HEK293 (cell line): ENCODE data around the gene GALNT1.

Source experiments
- CTCF ChIA-PET: fragments of 350-600 bp; formaldehyde crosslinking; extraction: SDS; loops from one replicate; lab custom pipeline; 2021; ENCODE audit warnings: antibody characterized with exemption; lab: Yijun Ruan, JAX
- POLR2A ChIA-PET: fragments of 300-600 bp; formaldehyde crosslinking; extraction: SDS; loops from one replicate; lab custom pipeline; 2020; ENCODE audit warnings: antibody characterized with exemption, inconsistent platforms; lab: Yijun Ruan, JAX
- H3K27ac ChIP-seq: fragments of 200-500 bp; sonication (Bioruptor generic); 2 replicates; pipeline ENCODE4 v1.5.1; 2014; ENCODE audit warnings: low read depth, low read length, control low read depth, inconsistent platforms; ENCODE audit errors: extremely low read depth
- H3K36me3 ChIP-seq, 2 experiments: fragments of 200-500 bp in 1 of 2; sonication (Bioruptor generic) in 1 of 2; 1 replicate in 1 of 2; 2 replicates in 1 of 2; pipeline ENCODE4 v1.5.1; 2014 to 2017; ENCODE audit warnings: inconsistent platforms in 2 of 2, low read length in 2 of 2; ENCODE audit not compliant: control insufficient read depth in 2 of 2, insufficient read depth in 1 of 2
- H3K4me1 ChIP-seq: fragments of 200-500 bp; sonication (Bioruptor generic); 2 replicates; pipeline ENCODE4 v1.5.1; 2014; ENCODE audit warnings: mild to moderate bottlenecking, low read length, inconsistent platforms; ENCODE audit not compliant: control insufficient read depth, insufficient read depth
- H3K4me3 ChIP-seq: 2 replicates; pipeline ENCODE4 v1.5.1; 2011; ENCODE audit warnings: low read depth, mild to moderate bottlenecking, control low read depth, low read length, moderate library complexity
- H3K9me3 ChIP-seq: fragments of 200-500 bp; sonication (Bioruptor generic); 2 replicates; pipeline ENCODE4 v1.5.1; 2014; ENCODE audit warnings: low read depth, low read length, inconsistent platforms; ENCODE audit not compliant: control insufficient read depth, insufficient read depth
- GLIS2 ChIP-seq: fragments of 450-650 bp; formaldehyde crosslinking; IDR thresholded peaks from 2 replicates; pipeline ENCODE4 v1.5.1; 2016; ENCODE audit warnings: missing biosample characterization, missing genetic modification characterization
- KLF7 ChIP-seq: fragments of 450-650 bp; formaldehyde crosslinking; IDR thresholded peaks from 2 replicates; pipeline ENCODE4 v1.5.1; 2016; ENCODE audit warnings: missing biosample characterization, missing genetic modification characterization, borderline replicate concordance
- MYNN ChIP-seq: fragments of 450-650 bp; formaldehyde crosslinking; IDR thresholded peaks from 2 replicates; pipeline ENCODE4 v1.5.1; 2016; ENCODE audit warnings: missing biosample characterization, missing genetic modification characterization, borderline replicate concordance
- ZNF114 ChIP-seq: fragments of 450-650 bp; formaldehyde crosslinking; IDR thresholded peaks from 2 replicates; pipeline ENCODE4 v1.5.0; 2017; ENCODE audit warnings: missing biosample characterization, missing genetic modification characterization
- ZNF292 ChIP-seq: fragments of 450-650 bp; formaldehyde crosslinking; IDR thresholded peaks from 2 replicates; pipeline ENCODE4 v1.5.1; 2016; ENCODE audit warnings: low read depth, missing biosample characterization, missing genetic modification characterization, borderline replicate concordance
- ZNF529 ChIP-seq: fragments of 450-650 bp; formaldehyde crosslinking; IDR thresholded peaks from 2 replicates; pipeline ENCODE4 v1.5.1; 2017; ENCODE audit warnings: missing genetic modification characterization, missing biosample characterization; ENCODE audit not compliant: insufficient replicate concordance
- ZNF548 ChIP-seq: fragments of 450-650 bp; formaldehyde crosslinking; IDR thresholded peaks from 2 replicates; pipeline ENCODE4 v1.5.1; 2016; ENCODE audit warnings: missing biosample characterization, missing genetic modification characterization
- ZNF549 ChIP-seq: fragments of 450-650 bp; IDR thresholded peaks from 2 replicates; pipeline ENCODE4 v1.5.1; 2018; ENCODE audit warnings: missing biosample characterization, missing genetic modification characterization, mild to moderate bottlenecking, inconsistent platforms, moderate library complexity
- ZNF677 ChIP-seq: fragments of 450-650 bp; IDR thresholded peaks from 2 replicates; pipeline ENCODE4 v1.5.0; 2018; ENCODE audit warnings: missing biosample characterization, mild to moderate bottlenecking, missing genetic modification characterization, moderate library complexity
- ZNF76 ChIP-seq: fragments of 450-650 bp; formaldehyde crosslinking; IDR thresholded peaks from 2 replicates; pipeline ENCODE4; 2016; ENCODE audit warnings: low read depth, missing biosample characterization, missing genetic modification characterization, borderline replicate concordance
- ZSCAN23 ChIP-seq: fragments of 450-650 bp; formaldehyde crosslinking; IDR thresholded peaks from 2 replicates; pipeline ENCODE4 v1.5.1; 2016; ENCODE audit warnings: missing biosample characterization, missing genetic modification characterization
- TF ChIP-seq, protein P1 (sequence below): fragments of 450-650 bp; formaldehyde crosslinking; IDR thresholded peaks from 2 replicates; pipeline ENCODE4 v1.5.1; 2017; ENCODE audit warnings: missing biosample characterization, missing genetic modification characterization
- TF ChIP-seq, protein P2 (sequence below): fragments of 450-650 bp; formaldehyde crosslinking; IDR thresholded peaks from 2 replicates; pipeline ENCODE4 v1.5.1; 2016; ENCODE audit warnings: missing biosample characterization, missing genetic modification characterization
- TF ChIP-seq, protein P3 (sequence below): fragments of 450-650 bp; formaldehyde crosslinking; IDR thresholded peaks from 2 replicates; pipeline ENCODE4 v1.5.1; 2017; ENCODE audit warnings: missing biosample characterization, missing genetic modification characterization
- TF ChIP-seq, protein P4 (sequence below): fragments of 450-650 bp; formaldehyde crosslinking; IDR thresholded peaks from 2 replicates; pipeline ENCODE4 v1.5.1; 2016; ENCODE audit warnings: missing biosample characterization, missing genetic modification characterization

The GALNT1 gene

DNA sequence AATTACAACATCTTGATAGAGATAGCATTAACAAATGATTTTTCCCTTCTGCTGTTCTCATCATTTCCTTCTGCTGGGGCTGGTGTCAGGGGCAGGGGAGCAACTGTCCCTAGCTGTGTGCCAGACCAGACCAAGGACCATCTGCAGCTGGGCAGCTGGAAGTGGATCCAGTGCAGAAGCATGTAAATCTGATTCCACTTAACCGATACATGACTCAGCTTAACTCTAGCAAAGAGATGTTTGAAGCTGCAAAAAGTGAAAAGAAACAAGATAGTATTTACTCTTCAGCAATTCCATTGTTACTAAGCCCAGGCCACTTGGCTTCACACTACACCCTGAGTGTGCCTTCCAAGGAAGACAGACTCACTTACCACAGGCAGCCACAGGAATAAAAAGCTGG, 151.1 kb downstream of the GALNT1 start:
- ChIA-PET CTCF (interaction anchor here (1.5 kb wide), 1 partner anchor 9 kb away, joined by 3 read pairs; no protein-coding TSS in a partner anchor), POLR2A (no interaction called here)
- Histone ChIP-seq H3K9me3 (no peaks in the 10 kb centered on the region), H3K4me3 (no peak overlapping the region), H3K4me1 (no peaks in the 10 kb centered on the region), H3K27ac (no peak overlapping the region), H3K36me3 (no peaks in the 10 kb centered on the region)
- TF ChIP-seq ZSCAN23 (tag by site-specific recombination) (no peak), ZNF549 (no peak), KLF7 (no peak), ZNF548 (tag by site-specific recombination) (no peak), ZNF76 (tag by site-specific recombination) (no peak), ZNF529 (tag by site-specific recombination) (no peak), ZNF677 (tag by site-specific recombination) (no peak), ZNF292 (tag by site-specific recombination) (no peak)
- TF ChIP-seq, protein P1, sequence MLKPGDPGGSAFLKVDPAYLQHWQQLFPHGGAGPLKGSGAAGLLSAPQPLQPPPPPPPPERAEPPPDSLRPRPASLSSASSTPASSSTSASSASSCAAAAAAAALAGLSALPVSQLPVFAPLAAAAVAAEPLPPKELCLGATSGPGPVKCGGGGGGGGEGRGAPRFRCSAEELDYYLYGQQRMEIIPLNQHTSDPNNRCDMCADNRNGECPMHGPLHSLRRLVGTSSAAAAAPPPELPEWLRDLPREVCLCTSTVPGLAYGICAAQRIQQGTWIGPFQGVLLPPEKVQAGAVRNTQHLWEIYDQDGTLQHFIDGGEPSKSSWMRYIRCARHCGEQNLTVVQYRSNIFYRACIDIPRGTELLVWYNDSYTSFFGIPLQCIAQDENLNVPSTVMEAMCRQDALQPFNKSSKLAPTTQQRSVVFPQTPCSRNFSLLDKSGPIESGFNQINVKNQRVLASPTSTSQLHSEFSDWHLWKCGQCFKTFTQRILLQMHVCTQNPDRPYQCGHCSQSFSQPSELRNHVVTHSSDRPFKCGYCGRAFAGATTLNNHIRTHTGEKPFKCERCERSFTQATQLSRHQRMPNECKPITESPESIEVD (tag by site-specific recombination), result no peak

DNA sequence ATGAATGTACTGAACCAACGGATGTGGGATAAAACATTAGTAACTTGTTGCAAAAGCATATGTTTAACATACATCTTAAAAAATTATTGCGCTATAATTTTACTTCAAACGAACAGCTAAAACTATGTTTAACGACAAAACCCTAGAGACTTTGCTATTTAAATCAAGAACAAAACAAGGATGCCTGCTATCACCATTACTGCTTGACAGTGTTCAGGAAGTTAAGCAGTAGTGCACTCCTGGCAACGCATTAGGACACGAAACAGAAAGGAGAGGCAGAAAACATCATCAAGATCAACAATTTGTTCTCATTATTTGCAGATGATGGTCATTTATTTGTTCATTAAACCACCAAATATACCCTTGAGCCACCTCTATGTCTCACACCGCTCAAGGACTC, 151.9 kb downstream of the GALNT1 start:
- H3K4me3 ChIP-seq, result no peak overlapping the region
- TF ChIP-seq ZNF114 (tag by site-specific recombination) (no peak), MYNN (tag by site-specific recombination) (no peak)
- TF ChIP-seq, protein P2, sequence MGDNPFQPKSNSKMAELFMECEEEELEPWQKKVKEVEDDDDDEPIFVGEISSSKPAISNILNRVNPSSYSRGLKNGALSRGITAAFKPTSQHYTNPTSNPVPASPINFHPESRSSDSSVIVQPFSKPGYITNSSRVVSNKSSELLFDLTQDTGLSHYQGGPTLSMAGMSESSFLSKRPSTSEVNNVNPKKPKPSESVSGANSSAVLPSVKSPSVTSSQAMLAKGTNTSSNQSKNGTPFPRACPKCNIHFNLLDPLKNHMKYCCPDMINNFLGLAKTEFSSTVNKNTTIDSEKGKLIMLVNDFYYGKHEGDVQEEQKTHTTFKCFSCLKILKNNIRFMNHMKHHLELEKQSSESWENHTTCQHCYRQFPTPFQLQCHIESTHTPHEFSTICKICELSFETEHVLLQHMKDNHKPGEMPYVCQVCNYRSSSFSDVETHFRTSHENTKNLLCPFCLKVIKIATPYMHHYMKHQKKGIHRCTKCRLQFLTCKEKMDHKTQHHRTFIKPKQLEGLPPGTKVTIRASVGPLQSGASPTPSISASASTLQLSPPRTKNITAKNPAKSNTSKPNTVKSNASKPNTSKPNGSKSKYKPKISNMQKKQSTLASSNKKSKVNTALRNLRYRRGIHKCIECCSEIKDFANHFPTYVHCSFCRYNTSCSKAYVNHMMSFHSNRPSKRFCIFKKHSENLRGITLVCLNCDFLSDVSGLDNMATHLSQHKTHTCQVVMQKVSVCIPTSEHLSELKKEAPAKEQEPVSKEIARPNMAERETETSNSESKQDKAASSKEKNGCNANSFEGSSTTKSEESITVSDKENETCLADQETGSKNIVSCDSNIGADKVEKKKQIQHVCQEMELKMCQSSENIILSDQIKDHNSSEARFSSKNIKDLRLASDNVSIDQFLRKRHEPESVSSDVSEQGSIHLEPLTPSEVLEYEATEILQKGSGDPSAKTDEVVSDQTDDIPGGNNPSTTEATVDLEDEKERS (tag by site-specific recombination), result no peak
- TF ChIP-seq, protein P3, sequence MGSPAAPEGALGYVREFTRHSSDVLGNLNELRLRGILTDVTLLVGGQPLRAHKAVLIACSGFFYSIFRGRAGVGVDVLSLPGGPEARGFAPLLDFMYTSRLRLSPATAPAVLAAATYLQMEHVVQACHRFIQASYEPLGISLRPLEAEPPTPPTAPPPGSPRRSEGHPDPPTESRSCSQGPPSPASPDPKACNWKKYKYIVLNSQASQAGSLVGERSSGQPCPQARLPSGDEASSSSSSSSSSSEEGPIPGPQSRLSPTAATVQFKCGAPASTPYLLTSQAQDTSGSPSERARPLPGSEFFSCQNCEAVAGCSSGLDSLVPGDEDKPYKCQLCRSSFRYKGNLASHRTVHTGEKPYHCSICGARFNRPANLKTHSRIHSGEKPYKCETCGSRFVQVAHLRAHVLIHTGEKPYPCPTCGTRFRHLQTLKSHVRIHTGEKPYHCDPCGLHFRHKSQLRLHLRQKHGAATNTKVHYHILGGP (tag by site-specific recombination), result no peak
- no peak overlapping the region for H3K27ac ChIP-seq
- H3K9me3 ChIP-seq, result no peaks in the 10 kb centered on the region
- H3K4me1 ChIP-seq, result no peaks in the 10 kb centered on the region
- no peaks in the 10 kb centered on the region for H3K36me3 ChIP-seq
- ChIA-PET CTCF (interaction anchor here (1.5 kb wide), 1 partner anchor 8 kb away, joined by 3 read pairs; no protein-coding TSS in a partner anchor), POLR2A (no interaction called here)

DNA sequence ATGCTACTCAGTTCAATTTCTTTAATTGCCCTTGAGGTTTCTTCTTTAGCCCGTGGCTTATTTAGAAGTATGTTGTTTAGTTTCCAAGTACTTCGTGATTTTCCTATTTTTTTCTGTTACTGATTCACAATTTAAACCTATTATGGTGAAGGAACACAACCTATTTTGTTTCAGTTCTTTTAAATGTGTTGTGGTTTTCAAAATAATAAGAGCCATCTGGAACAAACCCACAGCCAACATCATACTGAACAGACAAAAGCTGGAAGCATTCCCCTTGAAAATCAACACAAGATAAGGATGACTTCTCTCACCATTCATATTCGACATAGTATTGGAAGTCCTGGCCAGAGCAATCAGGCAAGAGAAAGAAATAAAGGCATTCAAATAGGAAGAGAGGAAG, 155.2 kb downstream of the GALNT1 start:
- CTCF ChIA-PET, result no interaction called here
- Histone ChIP-seq H3K9me3 (no peaks in the 10 kb centered on the region), H3K4me3 (no peak overlapping the region)
- POLR2A ChIA-PET, result no interaction called here
- TF ChIP-seq, protein P4, sequence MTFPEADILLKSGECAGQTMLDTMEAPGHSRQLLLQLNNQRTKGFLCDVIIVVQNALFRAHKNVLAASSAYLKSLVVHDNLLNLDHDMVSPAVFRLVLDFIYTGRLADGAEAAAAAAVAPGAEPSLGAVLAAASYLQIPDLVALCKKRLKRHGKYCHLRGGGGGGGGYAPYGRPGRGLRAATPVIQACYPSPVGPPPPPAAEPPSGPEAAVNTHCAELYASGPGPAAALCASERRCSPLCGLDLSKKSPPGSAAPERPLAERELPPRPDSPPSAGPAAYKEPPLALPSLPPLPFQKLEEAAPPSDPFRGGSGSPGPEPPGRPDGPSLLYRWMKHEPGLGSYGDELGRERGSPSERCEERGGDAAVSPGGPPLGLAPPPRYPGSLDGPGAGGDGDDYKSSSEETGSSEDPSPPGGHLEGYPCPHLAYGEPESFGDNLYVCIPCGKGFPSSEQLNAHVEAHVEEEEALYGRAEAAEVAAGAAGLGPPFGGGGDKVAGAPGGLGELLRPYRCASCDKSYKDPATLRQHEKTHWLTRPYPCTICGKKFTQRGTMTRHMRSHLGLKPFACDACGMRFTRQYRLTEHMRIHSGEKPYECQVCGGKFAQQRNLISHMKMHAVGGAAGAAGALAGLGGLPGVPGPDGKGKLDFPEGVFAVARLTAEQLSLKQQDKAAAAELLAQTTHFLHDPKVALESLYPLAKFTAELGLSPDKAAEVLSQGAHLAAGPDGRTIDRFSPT (tag by site-specific recombination), result no peak
- TF ChIP-seq GLIS2 (tag by site-specific recombination), result no peak
- TF ChIP-seq, all 188 proteins: peak for 0
- Histone ChIP-seq H3K36me3 (no peaks in the 10 kb centered on the region), H3K4me1 (no peaks in the 10 kb centered on the region), H3K27ac (no peak overlapping the region)
